ENCODE results near the gene SLC29A4. TPM values are rescaled to one million over a fixed set of nuclear protein-coding genes. Genes with fewer than 3 reads are reported as not detected.

The SLC29A4 gene
- total RNA-seq, 4 donors from 2014 or later: 1.5 to 8.9 (median 3.6) TPM

GRCh38 chr7:5351507-5352265 is 68.9 kb downstream of the SLC29A4 start:
- intact Hi-C loops (cut with DNase I; ENCODE audit: low total_unique reads): no loop called here
- DNase-seq (ENCODE audit: low spot score in 2 of 2): no peak
- no peak for TF ChIP-seq POLR2A (IDR thresholded peaks at IDR 0.05)
- no peak for TF ChIP-seq CTCF (IDR thresholded peaks at IDR 0.05)
- H3K4me3 ChIP-seq (ENCODE audit: low read depth, poor library complexity, severe bottlenecking): no peak overlapping the region
- 92 to 93% methylated on average over 35 of the region's 35 CpGs for whole genome bisulfite sequencing, 2 donors

- WGBS, 2 donors: 93 to 96% methylated on average over 19 of the region's 19 CpGs
- intact Hi-C loops (cut with DNase I; ENCODE audit: low total_unique reads): no loop called here
- TF ChIP-seq CTCF (IDR thresholded peaks at IDR 0.05): no peak
- TF ChIP-seq POLR2A (IDR thresholded peaks at IDR 0.05): no peak
- H3K4me3 ChIP-seq (ENCODE audit: low read depth, poor library complexity, severe bottlenecking): no peak overlapping the region
- no peak for DNase-seq (ENCODE audit: low spot score in 2 of 2)
These were observed 69.8 kb downstream of the SLC29A4 start for GRCh38 chr7:5352440-5353010.

- WGBS, 2 donors: 30 to 32% methylated on average over 16 to 17 of the region's 17 CpGs
- no peak for TF ChIP-seq POLR2A (IDR thresholded peaks at IDR 0.05)
- TF ChIP-seq CTCF (IDR thresholded peaks at IDR 0.05): no peak
- H3K4me3 ChIP-seq (ENCODE audit: low read depth, poor library complexity, severe bottlenecking): no peak overlapping the region
- DNase-seq (ENCODE audit: low spot score in 2 of 2): peak in 1 of 2 donors; percentile 68
- intact Hi-C loops (cut with DNase I; ENCODE audit: low total_unique reads): no loop called here
These were observed 71.9 kb downstream of the SLC29A4 start for GRCh38 chr7:5354460-5355232.

Other genes with a start within 250 kb of the SLC29A4 start
- 10 to 100 TPM in 2 of 4 donors, 1 to 10 TPM in 2; 7.6 to 12.0 (median 9.7) TPM for gene RBAK, start 237.1 kb upstream of the SLC29A4 start, total RNA-seq
- 100 to 1,000 TPM in 3 of 4 donors, 10 to 100 TPM in 1; 94.1 to 120 (median 108) TPM for gene WIPI2, start 92.7 kb upstream of the SLC29A4 start, total RNA-seq
- gene TNRC18, start 140.9 kb downstream of the SLC29A4 start, total RNA-seq: 100 to 1,000 TPM in 1 of 4 donors, 10 to 100 TPM in 3; 79.9 to 160 (median 91.3) TPM
- 10 to 100 TPM in 2 of 4 donors, 1 to 10 TPM in 2; 9.9 to 15.6 (median 11.0) TPM for gene FBXL18, start 230.9 kb downstream of the SLC29A4 start, total RNA-seq
- 1,000 to 10,000 TPM; 1,489 to 2,016 (median 1,611) TPM for gene ACTB, start 247.7 kb downstream of the SLC29A4 start, total RNA-seq